GM10248 (cell line): ENCODE results near the gene ARRDC4.

Experiments used
- CTCF ChIA-PET: fragments of 300-600 bp; sonication (Branson Sonifier 250); formaldehyde crosslinking; extraction: SDS; loops from one replicate; lab custom pipeline; 2021; ENCODE audit warnings: antibody characterized with exemption; lab: Yijun Ruan, JAX
- POLR2A ChIA-PET: fragments of 350-650 bp; sonication (Branson Sonifier 250); formaldehyde crosslinking; extraction: SDS; loops from one replicate; lab custom pipeline; 2020; ENCODE audit warnings: antibody characterized with exemption; lab: Yijun Ruan, JAX
- DNase-seq: peaks from one replicate; pipeline ENCODE4 v3.0.0; 2012; ENCODE audit errors: extremely low spot score
- TF ChIP-seq, protein P1 (sequence below): IDR thresholded peaks from 2 replicates; pipeline ENCODE4 v1.5.1; 2012; ENCODE audit warnings: mild to moderate bottlenecking, low read depth; ENCODE audit errors: extremely low read depth, missing control alignments, control extremely low read depth

ARRDC4 gene

DNA sequence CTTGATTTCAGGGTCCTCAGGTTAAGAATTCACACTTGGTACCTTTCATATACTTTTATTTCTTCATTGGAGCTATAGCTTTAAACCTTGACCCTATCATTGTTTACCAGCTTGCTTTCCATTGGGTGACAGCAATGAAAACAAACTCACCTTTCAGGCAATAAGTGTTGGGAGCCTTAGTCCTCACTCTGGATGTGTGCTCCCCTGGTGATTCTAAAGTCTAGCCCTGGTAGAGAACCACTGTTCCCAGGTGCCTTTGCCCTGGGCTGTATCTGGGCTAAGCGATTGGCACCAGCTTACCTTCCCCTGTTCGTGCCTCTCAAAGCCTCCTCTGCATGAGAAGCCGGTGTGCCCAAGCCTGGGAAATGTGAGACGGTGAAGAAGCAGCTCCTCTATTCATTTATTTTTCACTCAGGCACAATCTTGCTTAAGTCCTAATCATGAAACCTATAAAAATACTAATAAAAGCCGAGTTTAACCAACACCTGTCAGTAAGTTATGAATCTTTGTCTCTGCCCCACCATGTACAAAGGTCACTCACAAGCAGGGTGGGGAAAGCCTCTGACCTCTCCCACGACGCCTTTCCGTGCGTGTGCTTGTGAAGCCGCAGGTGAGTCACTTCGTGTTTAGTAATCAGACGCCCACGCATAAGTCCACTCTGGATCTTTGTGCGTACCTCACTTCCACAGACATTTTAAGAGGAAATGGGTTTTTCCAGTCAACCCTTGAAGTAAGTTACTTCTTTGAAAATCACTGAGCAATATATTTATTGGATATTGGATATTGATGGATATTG, 12.8 kb upstream of the ARRDC4 start:
- TF ChIP-seq, protein P1, sequence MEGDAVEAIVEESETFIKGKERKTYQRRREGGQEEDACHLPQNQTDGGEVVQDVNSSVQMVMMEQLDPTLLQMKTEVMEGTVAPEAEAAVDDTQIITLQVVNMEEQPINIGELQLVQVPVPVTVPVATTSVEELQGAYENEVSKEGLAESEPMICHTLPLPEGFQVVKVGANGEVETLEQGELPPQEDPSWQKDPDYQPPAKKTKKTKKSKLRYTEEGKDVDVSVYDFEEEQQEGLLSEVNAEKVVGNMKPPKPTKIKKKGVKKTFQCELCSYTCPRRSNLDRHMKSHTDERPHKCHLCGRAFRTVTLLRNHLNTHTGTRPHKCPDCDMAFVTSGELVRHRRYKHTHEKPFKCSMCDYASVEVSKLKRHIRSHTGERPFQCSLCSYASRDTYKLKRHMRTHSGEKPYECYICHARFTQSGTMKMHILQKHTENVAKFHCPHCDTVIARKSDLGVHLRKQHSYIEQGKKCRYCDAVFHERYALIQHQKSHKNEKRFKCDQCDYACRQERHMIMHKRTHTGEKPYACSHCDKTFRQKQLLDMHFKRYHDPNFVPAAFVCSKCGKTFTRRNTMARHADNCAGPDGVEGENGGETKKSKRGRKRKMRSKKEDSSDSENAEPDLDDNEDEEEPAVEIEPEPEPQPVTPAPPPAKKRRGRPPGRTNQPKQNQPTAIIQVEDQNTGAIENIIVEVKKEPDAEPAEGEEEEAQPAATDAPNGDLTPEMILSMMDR, result no peak
- no peak for DNase-seq
- ChIA-PET POLR2A (no interaction called here), CTCF (no interaction called here)

DNA sequence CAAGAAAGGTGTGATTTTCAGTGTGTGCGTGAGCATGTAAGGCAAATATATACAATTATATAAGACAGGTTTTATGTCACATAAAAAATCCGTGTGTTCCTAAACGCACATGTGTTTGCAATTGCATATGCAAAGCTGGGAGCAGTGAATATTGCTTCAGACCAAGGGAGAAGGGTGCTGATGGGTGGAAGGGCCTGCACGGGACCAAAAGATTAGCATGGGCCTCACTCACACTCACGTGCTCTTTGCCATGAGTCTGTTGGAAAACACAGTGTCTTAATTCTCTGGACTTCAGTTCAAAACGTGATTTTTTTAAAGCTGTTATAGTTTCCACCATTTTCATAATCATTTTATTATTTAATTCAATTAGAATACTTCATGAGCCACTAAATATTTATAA, 7.2 kb upstream of the ARRDC4 start:
- CTCF ChIA-PET, result no interaction called here
- DNase-seq, result no peak
- TF ChIP-seq, protein P1, result no peak
- POLR2A ChIA-PET, result no interaction called here

DNA sequence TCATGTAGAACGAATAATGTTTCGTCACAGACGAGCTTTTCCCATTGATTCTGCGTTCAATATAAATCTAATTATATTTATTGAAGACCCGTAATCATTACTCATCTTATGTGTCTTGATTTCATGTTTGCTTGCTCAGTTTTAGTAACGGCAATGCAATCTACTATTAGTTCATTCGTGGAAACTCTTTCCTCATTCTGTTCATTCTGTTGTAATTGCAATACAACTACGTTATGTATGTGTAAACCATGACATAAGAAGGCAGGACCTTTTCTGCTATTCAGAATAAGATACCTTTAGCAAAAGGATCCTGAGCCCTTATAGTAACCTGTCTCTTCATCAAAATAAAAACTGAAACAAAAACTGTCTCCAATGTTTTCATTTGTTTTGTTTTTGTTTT, 6.8 kb upstream of the ARRDC4 start:
- DNase-seq, result no peak
- TF ChIP-seq, protein P1, result no peak
- POLR2A ChIA-PET, result no interaction called here
- CTCF ChIA-PET, result no interaction called here

DNA sequence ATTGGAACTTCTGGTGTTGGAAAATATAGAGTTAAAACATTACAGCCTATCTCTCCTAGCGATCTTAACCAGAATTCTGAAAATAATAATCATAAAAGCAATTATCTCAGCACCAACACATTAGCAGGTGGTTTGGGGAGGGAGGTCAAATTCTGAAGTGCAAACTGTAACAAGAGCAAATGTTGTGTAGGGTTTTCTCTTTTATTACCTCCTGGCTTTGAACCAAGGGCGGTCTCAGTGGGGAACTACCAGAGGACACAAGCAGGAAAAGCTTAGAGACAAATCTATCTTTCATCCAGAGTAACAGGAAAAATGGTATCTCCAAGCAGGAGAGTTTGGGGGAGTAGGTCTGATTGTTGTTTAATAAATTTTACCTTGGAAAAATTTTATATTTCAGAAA, 5.5 kb upstream of the ARRDC4 start:
- CTCF ChIA-PET, result no interaction called here
- TF ChIP-seq, protein P1, result no peak
- POLR2A ChIA-PET, result no interaction called here
- DNase-seq, result no peak

DNA sequence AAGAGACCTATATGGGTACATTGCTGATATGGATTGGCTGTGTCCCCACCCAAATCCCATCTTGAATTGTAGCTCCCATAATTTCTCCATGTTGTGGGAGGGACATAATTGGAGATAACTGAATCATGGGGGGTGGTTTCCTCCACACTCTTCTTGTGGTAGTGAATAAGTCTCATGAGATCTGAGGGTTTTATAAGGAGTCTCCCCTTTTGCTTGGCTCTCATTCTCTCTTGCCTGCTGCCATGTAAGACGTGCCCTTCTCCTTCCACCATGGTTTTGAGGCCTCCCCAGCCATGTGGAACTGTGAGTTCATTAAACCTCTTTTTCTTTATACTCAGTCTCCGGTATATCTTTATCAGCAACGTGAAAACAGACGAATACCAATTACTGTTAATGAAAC, 5.0 kb upstream of the ARRDC4 start:
- TF ChIP-seq, protein P1, result no peak
- ChIA-PET POLR2A (no interaction called here), CTCF (no interaction called here)
- no peak for DNase-seq

DNA sequence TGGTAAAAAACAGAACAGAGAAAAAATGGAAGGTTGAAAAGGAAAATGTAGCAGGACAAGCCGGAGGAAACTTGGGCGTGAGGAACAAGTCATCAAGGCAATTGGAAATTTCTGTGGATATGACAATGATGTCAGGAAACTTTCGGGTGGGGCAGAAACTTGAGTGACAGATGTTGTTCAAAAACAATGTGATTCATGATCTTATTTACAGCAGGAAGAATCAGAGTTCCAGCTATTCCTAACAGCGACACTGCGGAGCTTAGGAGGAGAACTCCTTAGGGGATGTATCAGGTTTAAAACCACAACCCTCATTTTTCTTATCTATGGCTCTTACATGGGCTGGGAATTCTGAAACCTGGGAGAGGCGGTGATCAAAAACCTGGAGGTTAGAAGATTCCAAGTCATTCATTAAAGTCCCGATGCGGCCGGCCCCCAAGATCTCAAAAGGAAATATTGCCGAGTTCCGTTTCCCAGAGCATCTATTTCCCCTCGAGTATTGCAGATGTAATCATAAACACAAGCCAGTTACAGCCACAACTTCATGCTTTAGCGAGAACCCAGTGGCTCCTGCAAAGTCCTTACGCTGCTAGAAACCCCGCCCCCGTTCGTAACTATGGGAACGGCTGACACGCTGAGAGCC, 659 bp upstream of the ARRDC4 start:
- no peak for DNase-seq
- TF ChIP-seq, protein P1, result no peak
- ChIA-PET CTCF (no interaction called here), POLR2A (no interaction called here)
